GM19193 (cell line): ENCODE data around the gene GSE1.

Source experiments
- POLR2A ChIP-seq: IDR thresholded peaks from 4 replicates; pipeline ENCODE4 v1.6.1; 2011; ENCODE audit not compliant: insufficient read depth, insufficient read length; ENCODE audit errors: extremely low read depth

The GSE1 gene

GRCh38 chr16:85595812-85596502 is 17.2 kb upstream of the GSE1 start:
- TF ChIP-seq POLR2A: no peak

DNA sequence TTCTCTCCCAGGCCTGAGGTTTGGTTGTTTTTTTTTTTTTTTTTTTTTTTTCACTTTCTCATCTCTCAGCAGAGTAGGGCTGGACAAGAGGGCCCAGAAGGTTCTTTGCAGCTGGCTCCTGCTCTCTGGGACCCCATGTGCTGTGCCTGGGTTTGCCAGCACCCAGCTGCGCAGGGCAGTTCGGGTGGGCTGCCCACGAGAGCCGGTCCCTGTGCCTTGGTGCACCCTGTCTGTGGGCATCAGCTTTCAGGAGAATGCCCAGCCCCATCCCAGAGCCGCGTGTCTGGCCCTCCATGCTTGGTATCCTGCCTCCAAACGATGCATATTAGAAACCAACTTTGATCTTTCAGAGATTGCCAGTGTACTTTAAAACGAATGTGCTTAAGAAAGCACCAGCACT is 15.0 kb upstream of the GSE1 start:
- no peak for TF ChIP-seq POLR2A

DNA sequence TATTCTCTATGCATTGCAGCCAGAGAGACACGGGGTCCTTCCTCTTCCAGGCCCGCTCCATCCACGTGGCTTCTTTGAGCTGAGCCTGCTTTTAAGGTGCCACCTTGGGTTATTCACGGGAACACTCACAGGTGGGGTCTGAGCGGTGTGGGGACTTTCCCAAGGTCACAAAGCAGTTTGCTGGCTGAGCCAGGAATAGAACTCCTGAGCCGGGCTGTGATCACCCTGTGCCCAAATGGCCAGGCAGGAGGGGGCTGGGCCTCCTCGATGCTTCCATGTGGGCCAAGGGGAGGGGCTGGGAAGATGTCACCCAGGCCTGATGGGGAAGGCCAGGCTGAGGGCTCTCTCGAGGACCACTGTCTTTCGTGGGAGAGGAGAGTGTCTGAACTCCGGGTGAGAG is 13.0 kb upstream of the GSE1 start:
- TF ChIP-seq POLR2A: no peak

GRCh38 chr16:85600530-85601271 is 12.4 kb upstream of the GSE1 start:
- TF ChIP-seq POLR2A: no peak

- no peak for TF ChIP-seq POLR2A
Measured at GRCh38 chr16:85601272-85601639, 11.9 kb upstream of the GSE1 start.

DNA sequence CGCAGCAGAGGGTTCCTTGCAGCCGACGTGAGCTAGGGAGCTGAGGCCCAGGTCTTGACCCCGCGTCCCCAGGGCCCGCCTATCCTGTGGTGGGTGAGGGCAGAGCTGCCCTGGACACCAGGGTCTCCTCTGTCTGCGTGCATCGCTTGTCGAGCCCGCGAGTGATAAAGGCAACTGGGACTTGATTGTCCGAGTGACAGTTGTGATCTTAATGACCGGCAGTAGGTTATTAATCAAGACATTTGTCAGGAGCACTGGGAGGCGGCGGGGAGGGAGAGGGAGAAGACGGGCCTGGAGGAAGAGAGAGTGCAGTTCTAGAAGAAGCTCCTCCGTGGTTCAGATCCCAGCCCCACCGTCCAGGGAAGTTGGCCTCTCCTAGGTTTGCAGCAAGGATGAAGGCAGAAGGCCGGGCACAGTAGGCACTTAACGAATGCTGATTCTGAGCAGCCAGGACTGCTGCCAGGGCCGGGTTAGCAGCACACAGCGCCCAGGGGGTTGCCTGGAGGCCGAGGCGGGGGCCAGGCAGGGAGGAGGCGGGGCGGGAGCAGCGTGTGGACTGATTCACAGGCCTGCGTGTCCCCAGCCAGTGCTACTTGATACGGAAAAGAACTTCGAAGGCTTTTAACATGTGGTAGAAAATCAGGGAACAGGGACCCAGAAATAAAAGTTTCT is 11.3 kb upstream of the GSE1 start:
- TF ChIP-seq POLR2A: no peak

DNA sequence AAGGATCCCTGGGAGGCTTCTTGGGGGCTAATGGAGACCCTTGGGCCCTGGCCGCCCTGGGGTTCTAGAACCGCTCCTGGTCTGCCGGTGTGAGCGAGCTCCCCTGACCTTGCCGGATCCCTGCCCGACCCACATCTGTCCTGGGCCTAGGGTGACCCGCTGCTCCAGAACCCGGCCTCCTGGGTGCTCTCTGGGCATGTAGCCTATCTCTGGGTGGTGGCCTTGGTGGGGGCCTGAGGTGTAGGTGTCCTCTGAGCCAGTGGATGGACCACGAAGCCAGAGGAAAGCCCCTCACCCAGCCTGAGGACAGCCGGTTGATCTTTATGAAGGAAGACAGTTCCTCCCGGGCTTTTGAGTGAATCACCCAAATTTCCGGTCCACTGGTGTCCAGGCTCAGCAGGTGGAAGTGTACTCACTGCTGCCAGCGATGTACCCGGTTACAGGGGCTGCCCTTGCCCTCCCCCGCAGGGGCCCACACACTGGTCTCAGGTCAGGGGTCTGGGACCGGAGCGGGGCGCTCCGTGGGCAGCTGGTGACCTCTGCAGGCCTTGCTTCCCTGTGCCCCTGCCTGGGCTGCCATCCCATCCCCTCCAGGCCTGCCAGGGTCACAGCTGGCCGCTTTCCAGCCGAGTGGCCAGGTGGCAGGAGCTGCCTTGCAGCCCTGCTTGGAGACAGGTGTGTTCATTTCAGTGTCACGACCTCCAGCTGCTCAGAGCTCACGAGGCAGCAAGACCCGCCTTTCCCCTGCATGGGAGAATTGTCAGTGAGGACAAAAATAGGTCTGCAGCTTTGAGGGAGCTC is 10.5 kb upstream of the GSE1 start:
- TF ChIP-seq POLR2A: no peak

- TF ChIP-seq POLR2A: no peak
Measured at GRCh38 chr16:85603203-85603755, 9.8 kb upstream of the GSE1 start.

DNA sequence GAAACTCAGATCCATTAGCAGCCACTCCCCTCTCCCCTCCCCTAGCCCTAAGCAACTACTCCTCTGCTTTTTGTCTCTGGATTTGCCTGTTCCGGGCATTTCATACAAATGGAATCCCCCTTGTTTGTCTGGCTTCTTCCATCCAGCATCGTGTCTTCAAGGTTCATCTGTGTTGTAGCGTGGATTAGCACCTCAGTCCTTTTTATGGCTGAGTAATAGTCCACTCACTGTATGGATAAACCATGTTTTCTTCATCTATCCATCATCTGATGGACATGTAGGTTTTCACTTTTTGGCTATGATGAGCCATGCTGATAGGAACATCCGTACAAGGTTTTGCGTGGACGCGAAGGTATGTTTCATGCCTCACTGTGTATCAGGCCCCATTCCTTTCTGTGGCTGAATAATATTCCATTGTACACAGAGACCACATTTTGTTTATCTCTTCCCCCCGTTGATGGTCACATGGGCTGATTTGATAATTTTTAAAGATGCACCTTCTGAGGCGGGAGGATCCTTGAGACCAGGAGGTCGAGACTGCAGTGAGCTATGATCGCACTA is 8.9 kb upstream of the GSE1 start:
- TF ChIP-seq POLR2A: no peak

GRCh38 chr16:85605051-85605911 is 7.8 kb upstream of the GSE1 start:
- TF ChIP-seq POLR2A: no peak

DNA sequence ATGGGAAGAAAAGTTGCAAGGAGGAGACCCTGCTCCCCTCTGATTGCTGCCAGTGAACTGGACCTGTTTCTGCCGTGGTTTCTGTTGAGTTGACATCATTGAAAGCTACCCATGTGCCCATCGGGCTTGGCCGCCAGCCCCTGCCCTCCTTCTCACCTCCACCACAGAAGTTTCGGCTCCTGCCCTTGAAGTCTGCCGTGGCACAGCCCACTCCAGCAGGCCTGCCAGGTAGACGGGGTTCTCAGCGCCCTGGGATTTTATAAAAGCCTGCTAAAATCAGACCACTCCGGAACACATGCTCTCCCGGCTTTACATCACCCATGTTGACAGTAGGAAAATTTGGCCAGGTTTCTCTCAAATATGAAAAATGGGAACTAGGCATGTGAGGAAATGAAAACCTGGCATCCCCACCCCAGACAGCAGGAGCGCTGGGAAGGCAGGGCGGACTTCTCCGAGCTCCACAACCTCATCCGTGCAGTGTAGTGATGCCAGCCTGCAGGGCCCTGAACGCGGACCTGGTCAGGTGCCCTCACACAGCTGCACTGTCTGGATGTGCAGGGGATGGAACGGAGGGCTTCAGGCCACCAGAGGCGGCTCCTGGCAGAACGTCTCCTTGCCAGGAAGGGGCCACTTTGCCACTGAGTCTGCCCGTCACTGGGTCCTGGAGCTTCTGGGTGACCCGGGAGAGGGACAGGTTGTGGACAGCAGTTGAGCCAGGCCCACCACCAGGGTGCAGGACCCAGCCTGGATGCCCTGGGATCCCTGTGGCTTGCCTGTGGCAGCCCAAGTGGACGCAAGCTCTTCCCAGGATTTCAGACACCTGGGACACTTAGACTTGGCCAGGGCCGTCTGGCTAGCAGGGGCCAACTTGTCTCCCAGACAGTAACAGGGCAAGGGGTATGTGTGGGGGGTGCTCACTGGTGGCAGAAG is 6.9 kb upstream of the GSE1 start:
- TF ChIP-seq POLR2A: no peak

DNA sequence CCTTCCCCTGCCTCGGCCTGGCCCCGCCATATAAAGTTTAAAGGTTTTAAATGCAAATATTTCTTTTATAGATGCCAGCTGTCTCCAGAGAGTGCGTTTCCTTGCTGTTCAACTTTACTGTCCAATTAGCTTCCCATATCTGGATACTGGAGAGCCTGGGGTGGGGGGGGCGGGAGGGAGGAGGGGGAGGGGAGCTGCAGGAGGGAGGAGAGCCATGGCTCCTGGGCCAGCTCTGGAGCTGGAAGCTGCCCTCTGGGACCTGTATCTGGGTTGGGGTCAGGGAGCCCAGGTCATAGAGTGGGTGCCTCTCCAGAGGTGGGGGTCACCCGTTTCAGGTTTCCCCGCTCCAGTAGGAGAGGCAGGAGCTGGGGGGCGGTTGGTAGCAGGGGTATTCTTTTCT is 6.2 kb upstream of the GSE1 start:
- TF ChIP-seq POLR2A: no peak
